ENCODE data around the gene SLC6A1. TPM values are rescaled to one million over a fixed set of nuclear protein-coding genes. Genes with fewer than 3 reads are reported as not detected.

SLC6A1 gene
- total and polyA plus RNA-seq, 2 of the 13 experiments (the other 11 are each of a cell fraction or from before 2014, with no cell fraction given), result not detected

DNA sequence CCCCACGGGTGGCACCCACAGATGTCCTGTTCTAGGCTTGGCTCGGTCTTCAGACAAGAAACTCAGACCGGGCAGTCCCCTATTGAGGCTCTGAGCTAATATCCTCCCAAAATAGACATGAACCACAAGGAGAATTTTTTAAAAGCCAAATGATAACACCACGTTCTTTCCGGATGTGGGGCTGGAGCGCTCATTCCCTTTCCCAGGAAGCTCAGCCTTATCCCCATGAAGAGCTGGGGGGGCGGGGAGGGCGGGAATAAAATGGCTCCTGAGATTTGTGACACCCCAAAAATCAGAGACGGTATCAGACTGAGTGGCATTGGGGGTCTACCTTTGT lies 1.1 kb downstream of the SLC6A1 start:
- no peaks in the 10 kb centered on the region for H3K79me2 ChIP-seq (ENCODE audit: insufficient read depth, low read length)
- no peak overlapping the region for H3K4me3 ChIP-seq (replicated peaks in 1 of 3; ENCODE audit: insufficient read depth in 1 of 3, low read depth in 2 of 3, low read length in 3 of 3)
- ChIA-PET CTCF (ENCODE audit: low intra/inter-chr PET ratio, low total read pairs) (no interaction called here), POLR2A (no interaction called here)
- ATAC-seq, result no peak
- peaks cover 3 to 33% of the 10 kb centered on the region in 2 experiments; a peak in 3 of 5 replicates for H3K27me3 ChIP-seq (ENCODE audit: control insufficient read depth in 1 of 2, insufficient read depth in 2 of 2, low read length in 2 of 2)
- TF ChIP-seq KDM5A (IDR thresholded peaks at IDR 0.05; ENCODE audit: borderline replicate concordance, low read length), result no peak
- TF ChIP-seq SMAD3 (CRISPR knock-in tag; IDR thresholded peaks at IDR 0.05), result no peak
- TF ChIP-seq NFKB2 (CRISPR knock-in tag; IDR thresholded peaks at IDR 0.05; ENCODE audit: borderline replicate concordance), result no peak
- TF ChIP-seq, protein P1, sequence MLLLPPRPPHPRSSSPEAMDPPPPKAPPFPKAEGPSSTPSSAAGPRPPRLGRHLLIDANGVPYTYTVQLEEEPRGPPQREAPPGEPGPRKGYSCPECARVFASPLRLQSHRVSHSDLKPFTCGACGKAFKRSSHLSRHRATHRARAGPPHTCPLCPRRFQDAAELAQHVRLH (CRISPR knock-in tag; IDR thresholded peaks at IDR 0.05; ENCODE audit: borderline replicate concordance, low read depth), result no peak
- no peak for TF ChIP-seq NFIB (CRISPR knock-in tag; IDR thresholded peaks at IDR 0.05; ENCODE audit: borderline replicate concordance)
- TF ChIP-seq KLF6 (CRISPR knock-in tag; IDR thresholded peaks at IDR 0.05), result no peak
- no peak for TF ChIP-seq ZNF780A (CRISPR knock-in tag; IDR thresholded peaks at IDR 0.05)
- no peak for TF ChIP-seq TBX3 (IDR thresholded peaks at IDR 0.05; ENCODE audit: borderline replicate concordance)
- TF ChIP-seq, protein P2, sequence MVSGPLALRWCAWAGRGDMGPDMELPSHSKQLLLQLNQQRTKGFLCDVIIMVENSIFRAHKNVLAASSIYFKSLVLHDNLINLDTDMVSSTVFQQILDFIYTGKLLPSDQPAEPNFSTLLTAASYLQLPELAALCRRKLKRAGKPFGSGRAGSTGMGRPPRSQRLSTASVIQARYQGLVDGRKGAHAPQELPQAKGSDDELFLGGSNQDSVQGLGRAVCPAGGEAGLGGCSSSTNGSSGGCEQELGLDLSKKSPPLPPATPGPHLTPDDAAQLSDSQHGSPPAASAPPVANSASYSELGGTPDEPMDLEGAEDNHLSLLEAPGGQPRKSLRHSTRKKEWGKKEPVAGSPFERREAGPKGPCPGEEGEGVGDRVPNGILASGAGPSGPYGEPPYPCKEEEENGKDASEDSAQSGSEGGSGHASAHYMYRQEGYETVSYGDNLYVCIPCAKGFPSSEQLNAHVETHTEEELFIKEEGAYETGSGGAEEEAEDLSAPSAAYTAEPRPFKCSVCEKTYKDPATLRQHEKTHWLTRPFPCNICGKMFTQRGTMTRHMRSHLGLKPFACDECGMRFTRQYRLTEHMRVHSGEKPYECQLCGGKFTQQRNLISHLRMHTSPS (CRISPR knock-in tag; IDR thresholded peaks at IDR 0.05; ENCODE audit: low read depth), result no peak
- TF ChIP-seq ZNF614 (CRISPR knock-in tag; IDR thresholded peaks at IDR 0.05; ENCODE audit: borderline replicate concordance), result no peak
- no peak for TF ChIP-seq ZSCAN21 (CRISPR knock-in tag; IDR thresholded peaks at IDR 0.05; ENCODE audit: borderline replicate concordance)
- no peak for TF ChIP-seq MEIS2 (CRISPR knock-in tag; IDR thresholded peaks at IDR 0.05)
- TF ChIP-seq, protein P3, sequence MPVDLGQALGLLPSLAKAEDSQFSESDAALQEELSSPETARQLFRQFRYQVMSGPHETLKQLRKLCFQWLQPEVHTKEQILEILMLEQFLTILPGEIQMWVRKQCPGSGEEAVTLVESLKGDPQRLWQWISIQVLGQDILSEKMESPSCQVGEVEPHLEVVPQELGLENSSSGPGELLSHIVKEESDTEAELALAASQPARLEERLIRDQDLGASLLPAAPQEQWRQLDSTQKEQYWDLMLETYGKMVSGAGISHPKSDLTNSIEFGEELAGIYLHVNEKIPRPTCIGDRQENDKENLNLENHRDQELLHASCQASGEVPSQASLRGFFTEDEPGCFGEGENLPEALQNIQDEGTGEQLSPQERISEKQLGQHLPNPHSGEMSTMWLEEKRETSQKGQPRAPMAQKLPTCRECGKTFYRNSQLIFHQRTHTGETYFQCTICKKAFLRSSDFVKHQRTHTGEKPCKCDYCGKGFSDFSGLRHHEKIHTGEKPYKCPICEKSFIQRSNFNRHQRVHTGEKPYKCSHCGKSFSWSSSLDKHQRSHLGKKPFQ (CRISPR knock-in tag; IDR thresholded peaks at IDR 0.05; ENCODE audit: insufficient replicate concordance), result no peak
- no peak for TF ChIP-seq ZBTB8A (CRISPR knock-in tag; IDR thresholded peaks at IDR 0.05; ENCODE audit: borderline replicate concordance, low read depth)
- TF ChIP-seq KDM4B (CRISPR knock-in tag; IDR thresholded peaks at IDR 0.05), result no peak
- no peak overlapping the region for H3K4me2 ChIP-seq (ENCODE audit: low read depth, low read length)
- no peak for DNase-seq (ENCODE audit: low spot score)
- no peak for FAIRE-seq
- intact Hi-C loops (cut with micrococcal nuclease; ENCODE audit: unreplicated experiment), result no loop called here
- no TSS peak for BruUV-seq (replicated peaks)
- H3K36me3 ChIP-seq (replicated peaks in 1 of 2; ENCODE audit: control insufficient read depth in 1 of 2, insufficient read depth in 2 of 2, low read length in 2 of 2), result no peaks in the 10 kb centered on the region
- no peaks in the 10 kb centered on the region for H4K20me1 ChIP-seq (ENCODE audit: insufficient read depth, low read length)
- in situ Hi-C loops (cut with HindIII; ENCODE audit: extremely low pct_ligation_motif_present, low pct_unique_long_range_greater_than_20kb), result no loop called here
- WGBS (ENCODE audit: low lambda C conversion rate), result 26% methylated on average over 4 of the region's 9 CpGs
- no peaks in the 10 kb centered on the region for H3K9me3 ChIP-seq (ENCODE audit: low read length)
- no peak overlapping the region for H3K9ac ChIP-seq (ENCODE audit: insufficient read depth, low read depth, low read length)
- H3K4me1 ChIP-seq (ENCODE audit: insufficient read depth, low read length), result peaks cover 9% of the 10 kb centered on the region
- H2AFZ ChIP-seq (ENCODE audit: low read length), result no peak overlapping the region
- H3K27ac ChIP-seq (ENCODE audit: extremely low read length, insufficient read depth, low read length), result no peak overlapping the region

All from HepG2 (cell line).